Stimulated activated CD4-positive, alpha-beta T cell treated with anti-CD3 and anti-CD28 coated beads, Interleukin-2, amount 100 ng/mL, for 48 hours (primary cell): ENCODE data around the gene KDM8.

Experiments
- DNase-seq, 2 donors: peaks; one replicate each; pipeline ENCODE4 v3.0.0-alpha.2; 2020

KDM8 gene

DNA sequence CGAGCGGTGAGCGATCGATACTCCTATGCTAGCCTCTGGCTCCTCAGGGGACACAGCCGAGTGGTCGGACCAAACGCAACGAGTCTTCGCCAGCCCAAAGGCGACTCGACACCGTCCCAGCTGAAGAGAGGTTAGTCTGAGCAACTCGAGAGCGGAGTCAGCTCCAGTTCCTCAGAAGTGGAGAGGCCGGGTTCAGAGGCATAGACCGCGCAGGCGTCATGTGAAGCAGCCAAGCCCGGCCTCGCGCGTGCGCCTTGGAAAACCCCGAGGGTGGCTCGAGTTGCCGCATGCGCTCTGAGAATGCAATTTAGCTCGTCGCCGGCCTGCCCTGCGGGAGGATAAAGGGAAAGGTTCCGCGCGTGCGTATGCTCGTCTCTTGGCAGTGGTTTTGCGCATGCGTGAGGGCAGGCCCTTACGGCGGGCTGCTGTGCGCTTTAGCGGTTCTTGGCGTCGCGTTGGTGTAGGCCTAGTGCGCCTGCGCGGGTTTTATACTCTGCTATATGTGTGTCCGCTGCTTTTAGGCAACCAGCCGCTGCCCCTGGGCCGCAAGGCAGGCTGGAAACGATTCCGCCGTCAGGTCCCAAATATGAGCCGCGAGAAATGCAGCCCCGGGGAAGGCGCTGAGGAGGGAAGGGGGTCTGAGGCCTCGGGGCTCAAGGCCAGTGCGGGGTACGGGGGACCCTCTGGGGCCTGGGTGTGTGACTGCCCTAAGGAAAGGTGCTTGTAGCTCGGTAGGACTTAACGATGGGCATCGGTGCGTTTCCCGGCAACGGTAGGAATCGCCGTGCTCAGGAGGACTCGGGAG lies at the start of gene KDM8:
Gene KDM8, plus strand, starts transcription at position 20 of the 805 bp plus-strand sequence. CDS start 6,598 bp downstream, outside the sequence.
- DNase-seq = peak; percentile 97 to 99

DNA sequence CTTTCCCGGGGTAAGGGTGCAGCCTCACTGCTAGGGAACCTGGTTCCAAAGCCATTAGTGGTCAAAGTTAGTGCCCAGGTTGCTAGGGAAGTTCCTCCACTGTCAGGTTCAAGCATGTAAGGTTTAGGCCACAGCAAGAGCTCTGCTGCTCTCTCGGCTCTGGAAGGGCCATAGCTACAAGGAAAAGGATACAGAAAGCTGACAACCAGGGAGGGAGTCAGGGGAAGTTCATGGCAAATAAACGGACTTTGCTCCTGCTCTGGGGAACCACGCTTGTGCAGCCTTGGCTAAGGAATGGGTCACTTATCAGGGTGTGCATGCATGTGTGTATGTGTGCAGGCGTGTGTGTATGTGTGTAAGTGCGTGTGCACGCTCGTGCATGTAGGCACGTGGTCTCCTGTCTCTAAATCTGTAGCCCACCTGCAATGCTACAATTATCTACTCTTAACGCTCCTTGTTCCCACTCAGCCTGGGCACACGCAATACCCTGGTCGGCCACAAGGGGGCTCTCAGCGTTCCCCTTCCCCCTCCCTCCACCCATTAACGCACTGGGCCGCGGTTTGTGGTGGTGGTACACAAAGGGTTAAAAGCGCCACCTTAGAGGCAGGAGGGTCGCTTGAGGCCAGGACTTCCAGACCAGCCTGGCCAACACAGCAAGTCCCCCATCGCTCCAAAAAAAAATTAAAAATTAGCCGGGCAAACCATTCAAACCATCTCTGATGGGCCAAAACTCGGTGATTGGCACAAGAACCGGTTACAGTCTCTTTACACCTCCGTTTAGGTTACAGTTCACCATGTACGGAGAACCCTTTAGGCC lies 48.4 kb upstream of the KDM8 start:
- peak; percentile 79 to 82 for DNase-seq

DNA sequence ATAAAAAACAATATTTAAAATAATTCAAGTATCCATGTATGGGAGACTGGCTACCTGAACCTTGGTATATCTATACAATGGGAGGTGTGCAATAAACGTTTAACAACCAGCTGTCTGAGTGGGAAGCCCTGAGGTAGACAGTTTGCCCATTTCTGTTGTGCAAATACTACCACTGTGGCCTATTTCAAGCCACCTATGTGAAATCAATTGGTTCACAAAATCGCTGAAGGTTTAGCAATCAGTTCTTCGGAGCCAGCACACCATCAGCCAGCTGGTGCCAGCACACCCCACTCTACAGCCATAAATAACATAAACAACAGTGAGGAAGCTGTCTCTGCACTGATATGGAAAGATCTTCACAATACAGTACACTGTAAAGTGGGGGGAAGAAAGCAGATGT lies 46.7 kb upstream of the KDM8 start:
- no peak for DNase-seq

DNA sequence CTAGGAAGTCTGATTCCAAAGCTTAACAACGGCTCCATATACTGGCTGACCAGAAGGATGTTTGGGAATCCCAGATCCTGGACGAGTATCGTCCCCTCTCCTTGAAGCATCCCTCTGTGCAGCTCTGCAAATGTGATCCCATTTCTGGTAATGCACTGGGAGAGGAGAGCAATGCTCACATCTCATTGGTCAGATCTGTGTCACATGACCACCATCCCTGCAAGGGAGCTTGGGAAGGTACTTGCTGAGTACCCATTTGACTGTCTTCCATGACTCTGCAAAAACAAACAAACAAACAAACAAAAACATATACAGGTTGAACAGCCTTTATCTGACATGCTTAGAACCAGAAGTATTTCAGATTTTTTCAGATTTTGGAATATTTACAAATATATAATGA lies 41.9 kb upstream of the KDM8 start:
- DNase-seq = no peak

DNA sequence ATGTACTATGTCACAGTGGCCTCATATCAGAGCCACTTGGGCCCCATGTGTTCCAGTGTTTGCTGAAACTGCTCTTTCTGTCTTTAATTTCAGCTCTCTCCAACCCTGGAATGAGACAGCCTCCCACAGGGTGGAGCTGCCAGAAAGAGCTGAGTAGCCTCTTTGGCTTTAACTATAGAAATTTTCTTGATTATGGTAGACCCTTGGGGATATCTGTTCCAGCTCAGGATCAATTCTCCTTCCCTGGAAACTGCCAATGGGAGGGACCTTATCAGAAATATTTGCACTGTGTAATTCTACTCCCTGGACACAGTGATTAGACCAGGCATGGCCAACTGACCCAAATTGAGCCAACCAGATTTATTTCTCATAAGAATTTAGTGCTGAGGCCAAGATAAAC lies 39.0 kb upstream of the KDM8 start:
- DNase-seq = no peak

DNA sequence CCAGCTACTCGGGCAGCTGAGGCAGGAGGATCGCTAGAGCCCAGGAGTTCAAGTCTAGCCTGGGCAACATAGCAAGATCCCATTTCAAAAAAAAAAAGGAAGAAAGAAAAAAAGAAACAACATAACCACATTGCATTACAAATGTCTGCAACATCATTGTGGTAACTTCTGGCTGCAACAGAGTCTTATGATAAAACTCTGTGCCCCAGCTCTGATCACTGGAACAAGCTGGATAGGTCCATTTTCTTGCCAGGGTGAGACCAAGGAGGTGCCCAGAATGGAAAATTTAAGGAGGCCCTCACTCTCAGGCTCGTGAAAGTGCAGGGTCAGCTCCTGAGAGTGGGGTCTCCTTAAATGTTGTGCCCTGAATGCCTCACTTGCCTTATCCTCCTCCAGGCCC lies 37.8 kb upstream of the KDM8 start:
- no peak for DNase-seq

DNA sequence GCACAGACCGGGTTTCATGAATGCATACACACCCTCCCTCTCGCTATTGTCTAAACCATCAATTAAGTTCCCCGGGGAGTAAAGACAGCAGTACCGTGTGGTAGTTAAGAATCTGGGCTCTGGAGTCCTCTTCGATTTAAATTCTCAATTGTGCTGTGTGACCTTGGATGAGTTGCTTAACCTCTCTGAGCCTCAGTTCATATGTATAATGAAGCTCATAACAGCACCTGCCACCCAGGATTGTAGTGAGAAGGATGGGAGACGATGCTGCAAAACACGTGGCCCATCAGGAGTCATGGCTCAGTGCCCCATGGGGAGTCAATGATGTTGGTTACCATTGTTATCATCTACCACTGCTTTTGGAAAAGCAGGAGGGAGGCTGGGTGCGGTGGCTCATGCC lies 34.5 kb upstream of the KDM8 start:
- DNase-seq = no peak

DNA sequence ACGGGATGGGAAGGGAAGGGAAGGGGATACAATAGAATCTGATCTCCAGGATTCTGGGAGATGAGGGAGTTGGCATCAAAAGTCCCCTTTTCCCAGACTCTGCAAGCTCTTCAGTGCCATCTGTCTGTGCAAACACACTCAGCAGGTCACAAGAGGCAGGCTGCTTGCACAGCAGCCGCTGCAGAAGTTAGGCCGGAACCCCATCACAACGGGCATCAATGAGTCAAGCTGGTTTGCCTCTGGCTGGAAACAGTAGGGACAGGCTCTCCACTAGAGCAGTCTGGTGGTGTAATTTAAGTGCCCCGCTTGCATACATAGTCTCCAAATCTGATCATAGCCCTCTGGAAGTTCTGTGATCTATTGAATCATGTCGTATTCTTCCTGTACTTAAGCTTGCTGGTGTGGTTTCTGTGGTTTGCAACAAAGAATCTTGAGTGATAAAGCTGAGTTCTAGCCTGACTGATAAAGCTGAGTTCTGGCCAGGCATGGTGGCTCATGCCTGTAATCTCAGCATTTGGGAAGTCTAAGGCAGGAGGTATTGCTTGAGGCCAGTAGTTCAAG lies 33.7 kb upstream of the KDM8 start:
- DNase-seq = peak; percentile 55 to 57

DNA sequence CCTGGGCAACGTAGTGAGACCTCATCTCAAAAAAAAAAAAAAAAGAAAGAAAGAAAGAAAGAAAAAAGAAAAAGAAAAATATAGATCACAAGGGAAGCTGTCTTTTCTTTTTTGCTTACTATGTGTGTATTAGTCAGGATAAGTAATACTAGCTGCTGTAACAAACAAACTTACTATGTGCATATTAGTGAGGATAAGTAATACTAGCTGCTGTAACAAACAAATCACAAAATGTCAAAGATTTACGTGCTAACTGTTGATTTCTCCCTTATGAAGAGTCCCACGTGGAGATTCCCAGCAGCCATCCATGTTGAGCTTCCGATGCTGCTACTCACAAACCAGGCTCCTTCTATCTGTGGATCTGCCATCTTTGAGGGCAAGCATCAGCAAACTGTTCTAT lies 31.7 kb upstream of the KDM8 start:
- no peak for DNase-seq

DNA sequence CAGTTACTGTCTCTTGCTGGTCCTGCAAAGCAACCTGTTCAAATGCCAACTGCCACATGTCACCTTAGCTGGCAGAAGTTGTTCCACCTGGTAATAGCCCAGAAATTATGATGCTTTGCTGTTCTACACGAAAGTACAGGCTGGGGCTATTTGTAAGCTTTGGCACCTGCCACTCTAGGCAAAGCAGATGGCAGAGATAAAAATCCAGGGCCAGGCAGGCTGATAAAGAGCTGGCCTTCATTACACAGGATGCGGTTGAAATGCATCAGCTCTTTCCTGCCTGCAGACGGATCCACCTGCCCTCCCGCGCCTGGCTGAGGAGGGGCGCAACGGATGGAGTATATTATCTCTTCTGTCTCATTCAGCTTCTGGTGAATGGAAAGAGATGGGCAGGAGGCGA lies 29.3 kb upstream of the KDM8 start:
- DNase-seq = peak; percentile 23 to 30

DNA sequence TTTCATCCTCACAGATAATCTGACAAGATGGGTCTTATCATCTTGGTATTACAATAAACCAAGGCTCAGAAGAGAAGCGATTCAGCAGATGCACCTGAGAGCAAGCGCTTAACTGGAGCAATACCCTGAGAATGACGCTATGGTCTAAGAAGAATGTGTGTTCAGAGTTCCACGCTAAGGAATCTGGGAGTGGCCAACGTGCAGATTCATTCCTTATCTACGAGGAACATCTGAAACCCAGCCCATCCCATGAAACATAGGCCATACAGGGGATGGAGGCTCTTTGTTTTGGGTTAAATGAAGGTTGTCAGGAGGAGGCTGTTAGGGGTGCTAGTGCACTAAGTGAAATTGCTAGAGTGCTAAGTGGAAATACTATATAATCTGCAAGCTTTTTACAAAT lies 28.5 kb upstream of the KDM8 start:
- no peak for DNase-seq

DNA sequence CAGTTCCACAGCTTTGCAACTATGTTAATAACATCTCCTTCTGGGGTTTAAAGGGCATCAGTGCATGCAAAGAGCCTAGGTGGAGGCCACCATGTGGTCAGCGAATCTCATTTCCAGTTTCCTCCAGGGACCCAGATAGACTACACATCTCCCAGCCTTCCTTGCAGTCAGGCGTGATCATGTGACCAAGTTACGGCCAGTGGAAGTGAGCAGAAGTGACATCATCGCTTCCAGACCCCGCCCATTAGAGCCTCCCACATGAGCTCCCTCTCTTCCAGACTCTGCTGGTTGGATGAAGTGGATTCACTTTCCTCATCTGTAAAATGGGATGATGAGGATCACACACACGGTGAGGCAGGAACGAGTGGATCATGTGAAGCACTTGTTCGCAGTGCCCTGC lies 27.4 kb upstream of the KDM8 start:
- DNase-seq = no peak

DNA sequence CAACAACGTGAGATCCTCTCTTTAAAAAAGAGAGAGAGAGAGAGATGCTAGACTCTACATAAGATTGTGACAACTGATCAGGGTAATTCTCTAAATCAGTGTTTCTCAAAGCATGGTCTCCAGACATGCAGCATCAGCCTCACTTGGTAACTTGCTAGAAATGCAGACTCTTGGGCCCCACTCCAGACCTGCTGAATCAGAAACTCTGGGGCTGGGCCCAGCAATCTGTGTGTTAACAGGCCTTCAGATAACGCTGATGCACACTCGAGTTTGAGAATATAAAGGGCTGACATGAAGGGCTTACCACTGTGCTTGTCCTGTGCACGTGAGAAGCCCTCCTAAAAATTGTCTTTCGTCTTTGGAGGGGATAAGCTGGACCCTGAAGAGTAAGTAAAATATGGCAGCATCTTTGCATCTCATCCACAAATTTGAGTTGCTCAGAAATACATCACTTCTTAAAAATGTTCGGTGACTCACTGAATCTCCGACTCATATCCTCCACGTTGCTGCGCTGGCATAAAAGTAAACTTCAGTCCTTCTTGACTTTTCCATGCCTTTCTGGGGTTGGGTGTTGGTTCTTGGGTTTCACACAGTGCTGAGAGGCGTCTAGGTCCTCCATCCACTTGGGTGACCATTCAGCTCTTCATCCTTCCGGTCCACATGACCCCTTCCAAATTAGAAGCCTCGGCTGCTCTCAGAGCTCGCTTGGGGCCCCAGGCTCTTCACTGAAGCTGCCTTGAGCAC lies 26.1 kb upstream of the KDM8 start:
- no peak for DNase-seq

DNA sequence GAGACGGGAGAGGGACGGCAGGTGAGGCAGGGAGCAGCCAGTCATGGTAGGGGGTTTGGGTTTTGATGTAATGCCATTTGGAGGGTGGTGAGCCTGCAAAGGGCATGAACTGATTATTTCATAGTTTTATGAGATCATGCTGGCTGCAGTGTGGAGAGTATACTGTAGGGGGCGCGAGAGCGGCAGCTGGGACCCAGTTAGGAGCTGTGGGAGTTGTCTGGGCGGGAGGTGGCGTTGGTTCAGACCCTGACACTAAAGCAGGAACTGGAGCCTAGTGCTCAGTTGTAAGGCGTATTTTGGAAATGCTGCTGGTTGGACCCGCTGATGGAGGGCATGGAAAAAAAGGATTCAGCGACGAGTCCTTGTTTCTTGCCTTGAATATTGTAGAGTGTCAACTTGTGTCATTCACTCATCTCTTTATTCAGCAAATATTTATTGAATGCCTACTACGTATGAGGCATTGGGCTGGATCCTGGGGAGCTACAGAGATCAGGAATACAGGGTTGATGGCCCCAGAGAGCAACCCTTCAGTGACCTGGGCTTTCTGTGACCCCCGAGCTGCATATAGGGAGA lies 23.7 kb upstream of the KDM8 start:
- peak; percentile 84 to 90 for DNase-seq

DNA sequence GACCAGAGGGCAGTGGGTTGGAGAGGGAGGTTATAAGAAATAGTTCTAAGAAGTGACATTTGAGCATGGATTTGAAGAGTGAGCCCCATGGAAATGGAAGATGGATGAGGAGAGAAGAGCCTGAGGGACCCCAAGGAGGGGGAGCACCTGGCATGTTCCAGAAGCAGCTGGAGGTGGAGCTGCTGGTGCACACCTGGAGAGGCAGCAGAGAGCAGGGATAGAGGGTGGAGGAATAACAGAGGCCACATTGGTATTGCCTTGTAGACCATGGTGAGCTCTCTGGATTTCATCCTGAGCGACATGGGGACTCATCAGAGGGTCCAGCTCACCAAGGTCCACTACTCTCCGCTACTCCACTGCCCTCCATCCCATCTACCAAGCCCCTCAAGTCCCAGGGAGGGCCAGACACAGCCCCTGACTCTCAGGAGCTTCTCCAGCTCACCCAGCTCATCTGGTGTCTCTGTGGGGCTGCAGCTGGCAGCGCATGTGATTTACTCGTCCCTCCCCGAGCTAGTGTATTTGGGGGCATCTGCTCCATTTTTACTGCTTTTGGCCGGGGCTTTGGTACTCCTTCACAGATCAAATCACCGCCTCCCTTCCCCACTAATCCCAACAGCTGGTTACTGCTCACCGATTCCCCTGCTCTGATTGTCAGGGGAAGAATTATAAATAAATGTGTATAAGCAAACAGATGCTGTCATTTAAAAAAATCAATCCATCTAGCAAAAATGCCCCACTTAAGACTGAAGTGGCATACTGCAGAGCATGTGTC lies 22.1 kb upstream of the KDM8 start:
- no peak for DNase-seq

DNA sequence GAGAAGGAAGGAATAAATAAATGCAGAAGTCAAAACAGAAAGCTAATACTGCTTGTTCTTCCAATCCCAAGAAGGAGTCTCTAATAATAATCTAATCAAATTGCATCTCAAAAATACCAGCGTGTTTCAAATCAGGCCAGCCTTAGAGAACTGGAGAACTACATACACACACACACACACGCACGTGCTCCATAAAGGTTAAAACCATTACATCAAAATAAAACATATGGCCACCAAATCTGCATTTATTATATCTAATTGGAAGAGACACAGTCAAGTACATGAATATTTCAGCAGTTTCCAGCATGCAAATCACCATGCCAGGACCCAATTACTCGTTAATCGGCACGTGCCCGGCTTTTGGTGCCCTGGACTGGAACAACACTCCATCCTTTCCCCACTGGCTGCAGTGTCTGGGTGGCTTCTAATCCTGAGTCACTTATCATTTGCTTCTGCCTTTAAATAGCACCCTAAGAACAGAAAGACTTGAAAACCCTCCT lies 20.4 kb upstream of the KDM8 start:
- DNase-seq = no peak

DNA sequence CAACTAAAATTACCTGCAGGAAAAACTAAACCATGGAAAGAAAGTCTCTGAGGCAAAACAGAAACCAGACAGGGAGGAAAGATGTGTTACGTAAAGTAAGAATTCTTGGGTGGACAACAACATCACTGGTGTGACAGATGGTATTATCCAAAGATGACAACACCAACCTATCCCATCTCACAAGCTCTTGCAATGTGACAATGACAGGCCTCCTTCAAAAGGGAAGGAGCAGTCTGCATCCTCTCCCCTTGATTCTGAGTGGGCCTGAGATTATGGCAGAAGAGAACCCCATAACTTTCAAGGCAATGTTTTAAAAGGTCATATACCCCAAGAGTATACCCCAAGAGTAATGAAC lies 17.6 kb upstream of the KDM8 start:
- no peak for DNase-seq

DNA sequence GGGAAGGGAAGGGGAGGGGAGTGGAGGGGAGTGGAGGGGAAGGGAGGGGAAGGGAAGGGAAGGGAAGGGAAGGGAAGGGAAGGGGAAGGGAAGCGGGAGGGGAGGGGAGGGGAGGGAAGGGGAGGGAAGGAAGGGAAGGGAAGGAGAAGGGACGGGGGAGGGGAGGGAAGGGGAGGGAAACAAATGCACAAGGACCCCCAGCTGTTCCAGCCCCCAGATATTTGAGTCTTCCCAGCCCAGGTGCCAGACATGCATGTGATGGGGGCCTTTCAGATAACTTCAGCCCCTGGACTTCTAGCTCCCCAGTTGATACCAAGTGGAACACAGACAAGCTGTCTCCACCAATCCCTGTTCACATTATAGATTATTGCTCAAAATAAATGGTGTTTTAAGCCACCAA lies 14.7 kb upstream of the KDM8 start:
- no peak for DNase-seq

DNA sequence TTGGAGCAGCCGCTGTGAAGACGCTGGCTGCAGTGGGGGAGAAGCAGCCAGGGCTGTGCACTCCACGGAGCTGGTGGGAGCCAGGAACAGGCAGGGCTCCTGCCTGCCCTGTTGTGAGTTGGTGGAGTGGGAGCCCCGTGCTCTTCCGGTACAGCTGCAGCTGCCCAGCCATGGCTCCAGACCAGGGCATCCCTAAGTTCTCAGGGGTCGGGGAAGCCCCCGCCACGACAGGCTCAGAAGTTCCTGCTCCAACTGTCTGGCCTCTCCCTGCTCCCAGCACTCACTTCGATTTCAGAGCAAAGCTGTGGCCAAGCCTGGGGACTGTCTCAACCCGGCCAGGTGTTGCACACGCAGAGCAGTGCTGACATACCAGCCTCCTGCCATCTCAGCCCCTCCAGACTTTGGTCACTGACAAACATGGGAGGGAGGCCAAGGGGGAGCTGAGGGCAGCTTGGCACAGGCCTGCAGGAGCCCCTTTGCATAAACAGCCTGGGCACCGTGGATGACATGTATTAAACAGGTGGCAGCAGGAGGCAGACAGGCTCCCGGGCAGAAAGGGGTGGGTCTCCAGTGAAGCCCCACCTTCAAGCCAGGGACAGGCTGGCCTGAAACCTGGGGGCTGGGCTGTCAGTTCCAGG lies 13.9 kb upstream of the KDM8 start:
- no peak for DNase-seq

DNA sequence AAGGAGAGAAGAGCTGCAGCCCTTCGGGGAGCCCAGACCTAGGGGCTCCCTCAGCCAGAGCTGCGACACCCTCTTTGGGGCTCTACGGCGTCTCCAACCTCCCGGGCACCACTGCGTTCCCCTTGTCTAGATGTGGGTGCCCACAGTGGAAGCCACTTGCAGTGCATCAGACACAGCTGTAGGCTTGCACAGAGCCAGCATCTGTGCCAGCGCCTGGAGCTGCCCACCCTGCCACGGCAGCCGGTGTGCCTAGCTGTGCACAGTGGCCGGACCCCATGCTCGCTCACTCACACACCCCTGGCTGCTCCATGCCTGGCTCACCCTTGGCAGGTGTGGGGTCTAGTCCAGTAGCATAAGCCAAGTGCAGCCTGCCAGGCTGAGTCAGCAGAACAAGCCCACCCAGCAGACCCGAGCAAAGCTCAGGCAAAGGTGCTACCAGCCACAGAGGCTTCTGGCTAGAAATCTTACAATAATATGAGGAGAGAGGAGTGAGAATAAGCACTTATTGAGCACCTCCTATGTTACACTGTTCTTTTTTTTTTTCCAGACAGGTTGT lies 12.9 kb upstream of the KDM8 start:
- DNase-seq = no peak

DNA sequence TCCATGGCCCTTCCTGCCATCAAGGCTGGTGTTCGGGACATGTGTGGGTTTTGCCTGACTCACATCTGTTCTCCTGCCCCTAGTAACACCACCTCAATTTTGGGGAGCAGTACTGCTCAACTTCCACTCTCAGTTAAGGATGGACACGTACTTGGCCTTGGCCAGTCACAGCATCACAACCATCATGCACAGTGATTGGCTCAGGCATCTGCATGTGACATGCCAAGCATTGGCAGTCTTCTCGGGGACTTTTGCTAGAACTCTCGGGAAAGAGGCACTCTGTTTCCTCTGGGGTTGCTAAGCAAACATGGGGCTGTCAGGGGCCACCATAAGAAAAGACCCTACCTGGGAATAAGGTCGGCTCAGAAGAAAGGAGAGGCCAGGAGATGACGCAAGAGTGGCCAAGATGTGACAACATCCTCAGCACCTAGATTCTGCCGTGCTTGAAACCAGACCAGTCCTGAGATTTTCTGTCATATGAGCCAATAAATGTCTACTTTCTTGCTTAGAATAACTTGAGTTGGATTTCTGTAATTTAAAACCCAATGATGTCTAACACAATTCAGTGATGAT lies 11.9 kb upstream of the KDM8 start:
- DNase-seq = no peak
